NT2/D1 (cell line): ENCODE results near the gene GAK.

Experiments
- YY1 ChIP-seq: IDR thresholded peaks from 2 replicates; pipeline ENCODE4 v1.6.1; 2011; ENCODE audit not compliant: insufficient read length, insufficient read depth
- ZNF274 ChIP-seq: IDR thresholded peaks from 2 replicates; pipeline ENCODE4 v1.6.1; 2011; ENCODE audit warnings: mild to moderate bottlenecking, low read depth, low read length

DNA sequence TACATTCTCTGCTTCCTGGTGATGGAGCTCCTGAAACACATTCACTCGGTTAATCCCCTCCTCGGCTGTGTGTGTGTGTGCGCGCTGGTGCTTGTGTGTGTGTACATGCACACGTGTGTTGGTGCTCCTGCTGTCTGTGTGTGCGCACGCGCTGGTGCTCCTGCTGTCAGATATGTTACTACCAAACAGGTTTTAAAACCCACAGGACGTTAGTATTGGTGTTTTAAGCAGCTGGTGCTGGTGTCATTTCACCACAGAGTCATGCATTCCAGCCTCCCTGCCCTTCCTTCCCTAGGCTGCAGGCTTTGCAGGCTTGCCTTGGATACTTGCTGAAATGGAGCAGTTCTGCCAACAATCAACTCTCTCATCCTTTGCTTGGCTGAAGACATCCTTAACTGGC, 58.1 kb downstream of the GAK start:
- TF ChIP-seq ZNF274 (no peak), YY1 (no peak)
